Retinal pigment epithelial cell (primary cell): ENCODE results near the gene ABCC6.

Source experiments
- DNase-seq: peaks from one replicate; pipeline ENCODE4 v3.0.0-alpha.2; 2010; ENCODE audit warnings: low read depth
- H3K4me3 ChIP-seq: 2 replicates; pipeline ENCODE4 v1.5.1; 2011; ENCODE audit warnings: mild to moderate bottlenecking, low read length, control low read depth, moderate library complexity
- TF ChIP-seq, protein P1 (sequence below): conservative IDR thresholded peaks from 2 replicates; pipeline ENCODE4 v1.5.1; 2011; ENCODE audit warnings: low read depth, low read length, control low read depth, inconsistent platforms

Gene ABCC6

DNA sequence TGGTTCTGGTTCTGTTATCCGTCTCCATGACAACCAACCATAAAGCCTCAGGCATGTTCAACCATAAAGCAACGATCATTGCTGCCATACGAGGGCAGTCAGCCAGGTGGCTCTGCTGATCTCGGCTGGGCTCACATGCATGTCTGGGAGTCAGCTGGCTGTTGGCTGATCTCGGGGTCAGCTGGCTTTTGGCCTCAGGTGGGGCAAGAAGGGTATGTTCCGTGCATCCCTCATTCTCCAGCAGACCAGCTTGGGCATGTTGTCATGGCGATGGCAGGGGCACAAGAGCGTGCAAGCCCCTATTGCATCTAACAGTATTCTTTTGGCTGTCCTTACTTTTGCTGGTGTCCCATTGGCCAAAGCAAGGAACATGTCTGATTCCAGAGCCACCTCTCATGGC lies 86.2 kb downstream of the ABCC6 start:
- no peak overlapping the region for H3K4me3 ChIP-seq
- no peak for DNase-seq
- TF ChIP-seq, protein P1, sequence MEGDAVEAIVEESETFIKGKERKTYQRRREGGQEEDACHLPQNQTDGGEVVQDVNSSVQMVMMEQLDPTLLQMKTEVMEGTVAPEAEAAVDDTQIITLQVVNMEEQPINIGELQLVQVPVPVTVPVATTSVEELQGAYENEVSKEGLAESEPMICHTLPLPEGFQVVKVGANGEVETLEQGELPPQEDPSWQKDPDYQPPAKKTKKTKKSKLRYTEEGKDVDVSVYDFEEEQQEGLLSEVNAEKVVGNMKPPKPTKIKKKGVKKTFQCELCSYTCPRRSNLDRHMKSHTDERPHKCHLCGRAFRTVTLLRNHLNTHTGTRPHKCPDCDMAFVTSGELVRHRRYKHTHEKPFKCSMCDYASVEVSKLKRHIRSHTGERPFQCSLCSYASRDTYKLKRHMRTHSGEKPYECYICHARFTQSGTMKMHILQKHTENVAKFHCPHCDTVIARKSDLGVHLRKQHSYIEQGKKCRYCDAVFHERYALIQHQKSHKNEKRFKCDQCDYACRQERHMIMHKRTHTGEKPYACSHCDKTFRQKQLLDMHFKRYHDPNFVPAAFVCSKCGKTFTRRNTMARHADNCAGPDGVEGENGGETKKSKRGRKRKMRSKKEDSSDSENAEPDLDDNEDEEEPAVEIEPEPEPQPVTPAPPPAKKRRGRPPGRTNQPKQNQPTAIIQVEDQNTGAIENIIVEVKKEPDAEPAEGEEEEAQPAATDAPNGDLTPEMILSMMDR = no peak

DNA sequence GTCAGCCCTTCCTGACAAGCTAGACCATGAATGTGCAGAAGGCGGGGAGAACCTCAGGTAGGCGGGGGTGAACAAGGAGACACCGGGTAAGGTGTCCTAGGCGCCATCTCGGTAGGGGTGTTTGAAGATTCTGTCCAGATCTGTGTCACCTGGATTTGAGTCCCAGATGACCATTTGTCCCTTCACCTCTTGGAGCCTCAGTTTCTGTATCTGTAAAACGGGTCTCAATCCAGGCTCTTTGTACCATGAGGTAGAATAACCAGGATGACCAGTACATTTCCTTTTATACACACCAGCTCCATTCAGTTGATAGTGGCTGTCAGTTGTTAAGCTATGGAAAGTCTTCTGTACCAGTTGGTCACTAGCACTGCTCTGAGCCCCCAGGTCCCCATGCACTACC lies 86.7 kb downstream of the ABCC6 start:
- DNase-seq = no peak
- TF ChIP-seq, protein P1 = no peak

DNA sequence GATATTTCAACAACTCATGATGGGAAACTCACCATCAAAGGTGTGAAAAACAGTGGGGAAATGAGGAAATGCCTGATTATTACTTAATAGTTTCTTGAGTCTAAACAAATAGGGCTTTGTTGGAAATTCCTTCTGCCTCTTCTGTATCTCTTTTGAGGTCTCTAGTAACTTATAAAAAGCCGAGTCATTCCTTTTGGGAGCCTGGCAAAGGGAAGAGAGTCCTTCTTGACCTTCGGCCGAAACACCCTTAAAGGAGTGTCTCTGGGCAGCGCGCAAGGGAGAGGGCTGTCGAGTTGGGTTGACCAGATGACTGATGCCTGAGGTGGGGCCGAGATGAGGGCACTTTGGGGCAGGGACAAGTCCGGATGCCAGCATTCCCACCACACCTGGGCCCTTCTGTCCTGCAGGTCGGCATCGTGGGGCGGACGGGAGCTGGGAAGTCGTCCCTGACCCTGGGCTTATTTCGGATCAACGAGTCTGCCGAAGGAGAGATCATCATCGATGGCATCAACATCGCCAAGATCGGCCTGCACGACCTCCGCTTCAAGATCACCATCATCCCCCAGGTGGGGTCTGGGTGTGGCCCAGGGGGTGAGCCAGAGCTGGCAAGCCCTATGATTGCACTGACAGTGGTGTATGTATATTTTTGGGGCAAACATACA lies 89.2 kb downstream of the ABCC6 start:
- no peak overlapping the region for H3K4me3 ChIP-seq
- TF ChIP-seq, protein P1 = no peak
- no peak for DNase-seq

More for the DNA sequence above, 86.7 kb downstream of the ABCC6 start:
- H3K4me3 ChIP-seq = no peak overlapping the region

DNA sequence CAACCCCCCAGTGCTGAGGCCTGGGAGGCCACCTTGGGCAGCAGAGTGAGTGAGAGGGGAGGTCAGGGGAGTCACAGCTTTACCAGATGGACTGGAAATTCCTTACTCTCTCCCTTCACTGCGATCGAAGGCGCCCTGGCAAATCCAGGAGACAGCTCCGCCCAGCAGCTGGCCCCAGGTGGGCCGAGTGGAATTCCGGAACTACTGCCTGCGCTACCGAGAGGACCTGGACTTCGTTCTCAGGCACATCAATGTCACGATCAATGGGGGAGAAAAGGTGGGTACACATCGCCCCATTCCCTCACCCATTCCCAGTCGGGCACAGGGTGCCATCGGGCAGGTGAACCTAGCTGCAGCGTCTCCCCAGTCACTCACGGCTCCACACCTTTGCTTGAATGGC lies 91.6 kb downstream of the ABCC6 start:
- DNase-seq = no peak
- TF ChIP-seq, protein P1 = no peak
- no peak overlapping the region for H3K4me3 ChIP-seq

DNA sequence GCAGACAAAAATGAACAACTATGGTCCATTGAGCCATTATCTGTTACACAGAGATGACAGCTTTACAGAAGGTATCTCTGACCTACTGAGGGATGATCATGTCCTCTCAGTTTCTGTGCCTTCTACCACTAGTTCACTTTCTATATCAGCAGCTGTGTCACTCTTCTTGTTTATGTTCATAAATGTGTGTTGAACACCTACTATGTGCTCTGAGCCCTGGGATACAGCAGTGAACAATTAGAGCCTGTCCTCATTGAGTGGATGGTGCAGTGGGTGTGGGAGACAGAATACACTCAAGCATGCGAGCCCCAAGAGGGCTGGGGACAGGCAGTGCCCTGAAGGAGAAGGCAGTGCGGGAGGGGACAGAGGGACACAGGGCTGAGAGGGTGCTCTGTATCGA lies 92.1 kb downstream of the ABCC6 start:
- no peak overlapping the region for H3K4me3 ChIP-seq
- TF ChIP-seq, protein P1 = no peak
- DNase-seq = no peak

DNA sequence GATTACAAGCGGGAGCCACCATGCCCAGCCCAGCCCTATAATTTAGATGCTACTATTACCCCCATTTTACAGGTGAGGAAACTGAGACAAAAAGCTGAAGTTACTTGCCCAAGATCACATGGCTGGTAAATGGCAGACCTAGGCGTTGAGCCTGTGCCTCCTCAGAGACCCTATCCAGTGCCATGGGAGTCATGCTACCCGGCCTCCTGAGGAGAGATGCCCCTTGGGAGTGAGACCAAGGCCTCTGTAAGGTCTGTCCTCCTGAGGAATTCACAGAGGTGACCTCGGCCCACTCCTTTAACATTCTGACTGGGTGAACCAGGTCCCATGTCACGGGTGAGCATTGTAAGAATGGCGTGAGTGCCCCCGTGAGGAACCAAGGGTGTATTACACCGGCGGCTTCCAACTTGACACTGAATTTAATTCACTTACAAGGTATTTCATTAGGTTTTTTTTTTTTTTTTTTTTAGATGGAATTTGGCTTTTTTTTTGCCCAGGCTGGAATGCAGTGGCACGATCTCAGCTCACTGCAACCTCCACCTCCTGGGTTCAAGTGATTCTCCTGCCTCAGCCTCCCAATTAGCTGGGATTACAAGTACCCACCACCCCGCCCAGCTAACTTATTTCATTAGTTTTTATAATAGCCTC lies 95.7 kb downstream of the ABCC6 start:
- peak; percentile 48 for DNase-seq
- H3K4me3 ChIP-seq = no peak overlapping the region

More for the DNA sequence above, 95.7 kb downstream of the ABCC6 start:
- TF ChIP-seq, protein P1 = peak; percentile 84
